ENCODE measurements around the gene TPM3. TPM values are rescaled to one million over a fixed set of nuclear protein-coding genes. Genes with fewer than 3 reads are reported as not detected.

TPM3 gene
- total and polyA plus RNA-seq, 9 of the 15 experiments (the other 6 are each of a cell fraction or from before 2014, with no cell fraction given) = 202 to 604 (median 421) TPM

- no peak for TF ChIP-seq ZNF512 (tag; IDR thresholded peaks at IDR 0.05)
- TF ChIP-seq HEY1 (CRISPR knock-in tag; IDR thresholded peaks at IDR 0.05; ENCODE audit: borderline replicate concordance) = no peak
- peak; percentile 50; the same call in 1 of the 2 replicates for TF ChIP-seq ZBTB9 (CRISPR knock-in tag; IDR thresholded peaks at IDR 0.05)
- peak; percentile 31; the same call in 1 of the 2 replicates for TF ChIP-seq SMARCE1 (IDR thresholded peaks at IDR 0.05)
- no peak for TF ChIP-seq ZBTB1 (CRISPR knock-in tag; IDR thresholded peaks at IDR 0.05; ENCODE audit: borderline replicate concordance, low read depth)
- TF ChIP-seq FOXP1 (CRISPR knock-in tag; IDR thresholded peaks at IDR 0.05) = no peak; the same call in 1 of the 2 replicates
- TF ChIP-seq RAD21 (CRISPR knock-in tag; conservative IDR thresholded peaks at IDR 0.05 in 1 of 2, IDR thresholded peaks at IDR 0.05 in 1 of 2) = no peak; a peak in 1 of 4 replicates
- 0 out of 2 replicates have a peak, but pooled peaks have one; percentile 45 for TF ChIP-seq STAT6 (CRISPR knock-in tag; IDR thresholded peaks at IDR 0.05)
- TF ChIP-seq ZNF780A (CRISPR knock-in tag; IDR thresholded peaks at IDR 0.05) = no peak
- TF ChIP-seq HDGF (IDR thresholded peaks at IDR 0.05) = no peak
- TF ChIP-seq SPI1 (IDR thresholded peaks at IDR 0.05; ENCODE audit: borderline replicate concordance, low read depth, low read length) = peak; percentile 72
- no peak; a peak in 1 of 4 replicates for TF ChIP-seq RCOR1 (IDR thresholded peaks at IDR 0.05; ENCODE audit: borderline replicate concordance in 1 of 2, low read depth in 2 of 2, low read length in 2 of 2)
- no peak for TF ChIP-seq SNAPC5 (CRISPR knock-in tag; IDR thresholded peaks at IDR 0.05)
- TF ChIP-seq ZMIZ1 (IDR thresholded peaks at IDR 0.05; ENCODE audit: low read depth in 2 of 2, low read length in 2 of 2) = peak in 1 of 2 experiments; percentile 29; a peak in 1 of 4 replicates
- TF ChIP-seq SIX5 (IDR thresholded peaks at IDR 0.05; ENCODE audit: borderline replicate concordance in 1 of 2, insufficient read depth in 1 of 2, low read depth in 1 of 2, low read length in 2 of 2) = no peak
- TF ChIP-seq MEF2D (tag; conservative IDR thresholded peaks at IDR 0.05; ENCODE audit: low read depth) = 0 out of 2 replicates have a peak, but pooled peaks have one; percentile 30
- TF ChIP-seq PTBP1 (IDR thresholded peaks at IDR 0.05; ENCODE audit: low read depth, low read length) = 0 out of 2 replicates have a peak, but pooled peaks have one; percentile 21
These were observed 9.4 kb downstream of the TPM3 start (continued) for GRCh38 chr1:154182344-154183045.

All from K562 (cell line).